Astrocyte (in vitro differentiated cells and primary cell): ENCODE data around the gene ZBTB16. TPM values are rescaled to one million over a fixed set of nuclear protein-coding genes. Genes with fewer than 3 reads are reported as not detected.

ENCODE experiments used
- DNase-seq: peaks from one replicate; pipeline ENCODE4 v3.0.0-alpha.2; 2010; ENCODE audit warnings: low read depth
- FAIRE-seq: peaks from 2 replicates; lab custom pipeline; 2011; peaks lifted over from hg19 to GRCh38; lab: Jason Lieb, UNC
- H2AFZ ChIP-seq: 2 replicates; pipeline ENCODE4 v1.6.0; 2012; ENCODE audit warnings: low read depth, low read length, inconsistent platforms
- H3K27ac ChIP-seq: 2 replicates; pipeline ENCODE4 v1.5.1; 2011; ENCODE audit warnings: low read depth, low read length, inconsistent platforms
- H3K27me3 ChIP-seq: 2 replicates; pipeline ENCODE4 v1.6.0; 2011; ENCODE audit warnings: low read length, inconsistent platforms; ENCODE audit not compliant: insufficient read depth
- H3K36me3 ChIP-seq: 2 replicates; pipeline ENCODE4 v1.5.1; 2011; ENCODE audit warnings: low read length, inconsistent platforms; ENCODE audit not compliant: insufficient read depth
- H3K4me1 ChIP-seq: 2 replicates; pipeline ENCODE4 v1.5.1; 2011; ENCODE audit warnings: low read length, inconsistent platforms; ENCODE audit not compliant: insufficient read depth
- H3K4me2 ChIP-seq: 2 replicates; pipeline ENCODE4 v1.6.0; 2012; ENCODE audit warnings: low read length, inconsistent platforms
- H3K4me3 ChIP-seq: 2 replicates; pipeline ENCODE4 v1.5.1; 2011; ENCODE audit warnings: low read depth, mild to moderate bottlenecking, low read length, inconsistent platforms; ENCODE audit not compliant: insufficient read depth
- H3K79me2 ChIP-seq: 2 replicates; pipeline ENCODE4 v1.6.0; 2012; ENCODE audit warnings: mild to moderate bottlenecking, low read length, inconsistent platforms; ENCODE audit not compliant: insufficient read depth
- H3K9ac ChIP-seq: 2 replicates; pipeline ENCODE4 v1.6.0; 2012; ENCODE audit warnings: mild to moderate bottlenecking, low read length, inconsistent platforms
- H3K9me3 ChIP-seq: 2 replicates; pipeline ENCODE4 v1.5.1; 2012; ENCODE audit warnings: low read depth, mild to moderate bottlenecking, low read length, inconsistent platforms; ENCODE audit not compliant: insufficient read depth
- H4K20me1 ChIP-seq: 2 replicates; pipeline ENCODE4 v1.6.0; 2012; ENCODE audit warnings: low read length, inconsistent platforms; ENCODE audit not compliant: insufficient read depth
- H3K27ac Mint-ChIP-seq: one replicate; pipeline ENCODE4 v1.8.0; 2021; ENCODE audit warnings: mild to moderate bottlenecking, mixed read lengths; ENCODE audit not compliant: unreplicated experiment
- H3K27me3 Mint-ChIP-seq: one replicate; pipeline ENCODE4 v1.8.0; 2021; ENCODE audit warnings: low read depth, mixed read lengths; ENCODE audit not compliant: unreplicated experiment
- H3K36me3 Mint-ChIP-seq: one replicate; pipeline ENCODE4 v1.8.0; 2021; ENCODE audit warnings: low read depth, mixed read lengths; ENCODE audit not compliant: unreplicated experiment
- H3K4me1 Mint-ChIP-seq: one replicate; pipeline ENCODE4 v1.8.0; 2021; ENCODE audit warnings: low read depth, mixed read lengths; ENCODE audit not compliant: unreplicated experiment
- H3K4me3 Mint-ChIP-seq: one replicate; pipeline ENCODE4 v1.8.0; 2021; ENCODE audit warnings: mild to moderate bottlenecking, moderate library complexity, mixed read lengths; ENCODE audit not compliant: unreplicated experiment
- H3K9me3 Mint-ChIP-seq: one replicate; pipeline ENCODE4 v1.8.0; 2021; ENCODE audit warnings: mild to moderate bottlenecking, mixed read lengths; ENCODE audit not compliant: unreplicated experiment
- CTCF ChIP-seq: IDR thresholded peaks from 2 replicates; pipeline ENCODE4 v1.5.1; 2011; ENCODE audit warnings: low read depth, mild to moderate bottlenecking, inconsistent platforms, low read length, moderate library complexity; ENCODE audit not compliant: insufficient read depth
- EZH2 ChIP-seq: IDR thresholded peaks from 2 replicates; pipeline ENCODE4 v1.6.1; 2012; ENCODE audit warnings: mild to moderate bottlenecking, low read length, inconsistent platforms; ENCODE audit not compliant: insufficient read depth
- total RNA-seq: library from RNA; stranded (reverse); gene quantifications from 2 replicates; pipeline ENCODE4 v1.2.1, GENCODE V29; 2021

The ZBTB16 gene
- total RNA-seq, 1 donor from 2014 or later = 0.50 TPM

- Histone ChIP-seq H3K4me3 (no peak overlapping the region), H2AFZ (no peak overlapping the region), H3K27me3 (peaks cover 83% of the 10 kb centered on the region), H4K20me1 (peaks cover 40% of the 10 kb centered on the region), H3K9me3 (no peaks in the 10 kb centered on the region), H3K4me1 (peaks cover 24% of the 10 kb centered on the region), H3K27ac (no peak overlapping the region), H3K4me2 (no peak overlapping the region), H3K9ac (no peak overlapping the region), H3K79me2 (no peaks in the 10 kb centered on the region), H3K36me3 (no peaks in the 10 kb centered on the region)
- DNase-seq = no peak
- no peak for FAIRE-seq
- TF ChIP-seq EZH2 (no peak), CTCF (no peak)
- peaks cover 35% of the 10 kb centered on the region for H3K4me1 Mint-ChIP-seq
- H3K27ac Mint-ChIP-seq = no peak overlapping the region
- H3K9me3 Mint-ChIP-seq = peaks cover 6% of the 10 kb centered on the region
- no peaks in the 10 kb centered on the region for H3K36me3 Mint-ChIP-seq
- H3K4me3 Mint-ChIP-seq = no peak overlapping the region
- H3K27me3 Mint-ChIP-seq = peaks cover 39% of the 10 kb centered on the region
Measured at GRCh38 chr11:114158886-114159285, 99.4 kb downstream of the ZBTB16 start.

GRCh38 chr11:114159320-114159719, 99.8 kb downstream of the ZBTB16 start:
- H3K36me3 ChIP-seq = no peaks in the 10 kb centered on the region
- H3K27me3 ChIP-seq = peaks cover 83% of the 10 kb centered on the region
- H3K9me3 Mint-ChIP-seq = peaks cover 6% of the 10 kb centered on the region
- H3K27me3 Mint-ChIP-seq = peaks cover 39% of the 10 kb centered on the region
- H3K9me3 ChIP-seq = no peaks in the 10 kb centered on the region
- no peak overlapping the region for H3K27ac ChIP-seq
- H2AFZ ChIP-seq = no peak overlapping the region
- no peak overlapping the region for H3K4me3 Mint-ChIP-seq
- H3K4me3 ChIP-seq = no peak overlapping the region
- H3K4me1 Mint-ChIP-seq = peaks cover 35% of the 10 kb centered on the region
- peaks cover 25% of the 10 kb centered on the region for H3K4me1 ChIP-seq
- no peaks in the 10 kb centered on the region for H3K36me3 Mint-ChIP-seq
- peaks cover 40% of the 10 kb centered on the region for H4K20me1 ChIP-seq
- H3K9ac ChIP-seq = no peak overlapping the region
- H3K4me2 ChIP-seq = peak overlapping the region; percentile 59
- H3K27ac Mint-ChIP-seq = no peak overlapping the region
- no peaks in the 10 kb centered on the region for H3K79me2 ChIP-seq
- FAIRE-seq (no peak), DNase-seq (no peak)
- TF ChIP-seq CTCF = no peak
- no peak for TF ChIP-seq EZH2

GRCh38 chr11:114159802-114160632, 100.5 kb downstream of the ZBTB16 start:
- peaks cover 38% of the 10 kb centered on the region for H3K27me3 Mint-ChIP-seq

More at GRCh38 chr11:114159802-114160632, 100.5 kb downstream of the ZBTB16 start:
- H3K4me2 ChIP-seq = peak overlapping the region; percentile 59
- H4K20me1 ChIP-seq = peaks cover 47% of the 10 kb centered on the region
- peaks cover 25% of the 10 kb centered on the region for H3K4me1 ChIP-seq
- no peaks in the 10 kb centered on the region for H3K36me3 Mint-ChIP-seq
- no peak overlapping the region for H2AFZ ChIP-seq
- no peak overlapping the region for H3K9ac ChIP-seq
- peaks cover 83% of the 10 kb centered on the region for H3K27me3 ChIP-seq
- peak; percentile 87 for DNase-seq
- H3K4me1 Mint-ChIP-seq = peaks cover 35% of the 10 kb centered on the region
- no peak overlapping the region for H3K27ac Mint-ChIP-seq
- no peak for TF ChIP-seq EZH2
- no peak for TF ChIP-seq CTCF
- no peak overlapping the region for H3K4me3 ChIP-seq
- H3K79me2 ChIP-seq = no peaks in the 10 kb centered on the region
- no peak overlapping the region for H3K27ac ChIP-seq
- no peaks in the 10 kb centered on the region for H3K36me3 ChIP-seq
- peak; percentile 82 for FAIRE-seq
- peaks cover 6% of the 10 kb centered on the region for H3K9me3 Mint-ChIP-seq
- H3K9me3 ChIP-seq = no peaks in the 10 kb centered on the region
- peak overlapping the region; percentile 10 for H3K4me3 Mint-ChIP-seq
